Measurements from ENCODE around the gene NOTUM.

DNA sequence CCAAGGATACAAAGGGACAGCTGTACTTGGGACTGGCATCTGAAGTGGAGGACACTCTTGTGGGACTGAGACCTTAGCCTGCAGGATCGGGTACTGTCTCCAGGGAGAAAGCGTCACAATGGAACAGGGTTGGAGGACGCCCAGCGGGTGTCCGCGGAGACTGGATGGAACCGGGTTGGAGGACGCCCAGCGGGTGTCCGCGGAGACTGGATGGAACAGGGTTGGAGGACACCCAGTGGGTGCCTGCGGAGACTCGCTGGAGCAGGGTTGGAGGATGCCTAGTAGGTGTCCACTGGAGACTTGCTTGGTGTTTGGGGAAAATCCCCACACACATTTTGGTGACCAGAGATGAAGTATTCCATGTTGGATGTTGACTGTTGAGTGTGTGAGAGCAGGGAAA is 13.8 kb downstream of the NOTUM start, which contains the start of gene MYADML2:
- TF ChIP-seq, protein P1, sequence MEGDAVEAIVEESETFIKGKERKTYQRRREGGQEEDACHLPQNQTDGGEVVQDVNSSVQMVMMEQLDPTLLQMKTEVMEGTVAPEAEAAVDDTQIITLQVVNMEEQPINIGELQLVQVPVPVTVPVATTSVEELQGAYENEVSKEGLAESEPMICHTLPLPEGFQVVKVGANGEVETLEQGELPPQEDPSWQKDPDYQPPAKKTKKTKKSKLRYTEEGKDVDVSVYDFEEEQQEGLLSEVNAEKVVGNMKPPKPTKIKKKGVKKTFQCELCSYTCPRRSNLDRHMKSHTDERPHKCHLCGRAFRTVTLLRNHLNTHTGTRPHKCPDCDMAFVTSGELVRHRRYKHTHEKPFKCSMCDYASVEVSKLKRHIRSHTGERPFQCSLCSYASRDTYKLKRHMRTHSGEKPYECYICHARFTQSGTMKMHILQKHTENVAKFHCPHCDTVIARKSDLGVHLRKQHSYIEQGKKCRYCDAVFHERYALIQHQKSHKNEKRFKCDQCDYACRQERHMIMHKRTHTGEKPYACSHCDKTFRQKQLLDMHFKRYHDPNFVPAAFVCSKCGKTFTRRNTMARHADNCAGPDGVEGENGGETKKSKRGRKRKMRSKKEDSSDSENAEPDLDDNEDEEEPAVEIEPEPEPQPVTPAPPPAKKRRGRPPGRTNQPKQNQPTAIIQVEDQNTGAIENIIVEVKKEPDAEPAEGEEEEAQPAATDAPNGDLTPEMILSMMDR (conservative IDR thresholded peaks at IDR 0.05; ENCODE audit: low read depth, low read length), result no peak
- TF ChIP-seq POLR2A (IDR thresholded peaks at IDR 0.05; ENCODE audit: low read depth, low read length) (no peak), BHLHE40 (IDR thresholded peaks at IDR 0.05; ENCODE audit: low read depth, low read length) (no peak), FOS (IDR thresholded peaks at IDR 0.05; ENCODE audit: low read depth, low read length) (no peak), MAFK (IDR thresholded peaks at IDR 0.05; ENCODE audit: low read depth, low read length) (no peak), RAD21 (IDR thresholded peaks at IDR 0.05; ENCODE audit: low read length) (no peak), MXI1 (IDR thresholded peaks at IDR 0.05; ENCODE audit: borderline replicate concordance, low read depth, low read length) (no peak), SMC3 (IDR thresholded peaks at IDR 0.05; ENCODE audit: low read depth, low read length) (no peak), CEBPB (IDR thresholded peaks at IDR 0.05; ENCODE audit: low read depth, low read length) (no peak)
- TF ChIP-seq, protein P2, sequence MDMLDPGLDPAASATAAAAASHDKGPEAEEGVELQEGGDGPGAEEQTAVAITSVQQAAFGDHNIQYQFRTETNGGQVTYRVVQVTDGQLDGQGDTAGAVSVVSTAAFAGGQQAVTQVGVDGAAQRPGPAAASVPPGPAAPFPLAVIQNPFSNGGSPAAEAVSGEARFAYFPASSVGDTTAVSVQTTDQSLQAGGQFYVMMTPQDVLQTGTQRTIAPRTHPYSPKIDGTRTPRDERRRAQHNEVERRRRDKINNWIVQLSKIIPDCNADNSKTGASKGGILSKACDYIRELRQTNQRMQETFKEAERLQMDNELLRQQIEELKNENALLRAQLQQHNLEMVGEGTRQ (IDR thresholded peaks at IDR 0.05; ENCODE audit: low read depth, low read length), result no peak
- TF ChIP-seq, protein P3, sequence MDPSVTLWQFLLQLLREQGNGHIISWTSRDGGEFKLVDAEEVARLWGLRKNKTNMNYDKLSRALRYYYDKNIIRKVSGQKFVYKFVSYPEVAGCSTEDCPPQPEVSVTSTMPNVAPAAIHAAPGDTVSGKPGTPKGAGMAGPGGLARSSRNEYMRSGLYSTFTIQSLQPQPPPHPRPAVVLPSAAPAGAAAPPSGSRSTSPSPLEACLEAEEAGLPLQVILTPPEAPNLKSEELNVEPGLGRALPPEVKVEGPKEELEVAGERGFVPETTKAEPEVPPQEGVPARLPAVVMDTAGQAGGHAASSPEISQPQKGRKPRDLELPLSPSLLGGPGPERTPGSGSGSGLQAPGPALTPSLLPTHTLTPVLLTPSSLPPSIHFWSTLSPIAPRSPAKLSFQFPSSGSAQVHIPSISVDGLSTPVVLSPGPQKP (IDR thresholded peaks at IDR 0.05; ENCODE audit: borderline replicate concordance, low read depth, low read length), result no peak
